Measurements from ENCODE around the gene CLCA4. TPM values are rescaled to one million over a fixed set of nuclear protein-coding genes. Genes with fewer than 3 reads are reported as not detected.
A peak's percentile ranks its signal among the peaks of the same experiment; 100 is the strongest.

The CLCA4 gene
- total RNA-seq, 1 donor: not detected

DNA sequence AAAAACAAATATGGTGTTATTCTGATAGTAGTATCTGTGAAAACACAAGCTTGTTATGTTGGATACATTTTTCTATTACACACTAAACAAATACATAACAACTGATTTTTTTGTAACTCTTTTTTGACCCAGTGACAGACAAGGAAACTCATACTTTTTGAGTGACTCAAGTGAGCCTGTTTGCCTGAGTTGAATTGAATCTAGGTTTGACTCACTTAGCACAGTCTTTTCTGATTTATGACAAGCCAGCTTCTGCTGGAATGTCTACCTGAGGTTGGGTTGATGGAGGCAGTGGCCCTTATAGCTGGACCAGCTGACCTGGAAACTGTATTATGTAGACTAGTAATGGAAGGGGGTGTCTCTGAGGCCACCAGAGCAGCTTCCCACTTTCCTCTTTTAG is 4.2 kb upstream of the CLCA4 start:
- H3K4me3 ChIP-seq (ENCODE audit: low read depth, low read length): no peak overlapping the region
- DNase-seq (ENCODE audit: low read depth): peak; percentile 27
- no peak for TF ChIP-seq CTCF (IDR thresholded peaks at IDR 0.05; ENCODE audit: insufficient read depth, low read length)

GRCh38 chr1:86548839-86549238 is 2.0 kb downstream of the CLCA4 start:
- no peak for TF ChIP-seq CTCF (IDR thresholded peaks at IDR 0.05; ENCODE audit: insufficient read depth, low read length)
- DNase-seq (ENCODE audit: low read depth): no peak

GRCh38 chr1:86551305-86551704 is 4.4 kb downstream of the CLCA4 start:
- no peak for DNase-seq (ENCODE audit: low read depth)
- TF ChIP-seq CTCF (IDR thresholded peaks at IDR 0.05; ENCODE audit: insufficient read depth, low read length): no peak
- H3K4me3 ChIP-seq (ENCODE audit: low read depth, low read length): no peak overlapping the region

More at GRCh38 chr1:86548839-86549238, 2.0 kb downstream of the CLCA4 start:
- H3K4me3 ChIP-seq (ENCODE audit: low read depth, low read length): no peak overlapping the region

DNA sequence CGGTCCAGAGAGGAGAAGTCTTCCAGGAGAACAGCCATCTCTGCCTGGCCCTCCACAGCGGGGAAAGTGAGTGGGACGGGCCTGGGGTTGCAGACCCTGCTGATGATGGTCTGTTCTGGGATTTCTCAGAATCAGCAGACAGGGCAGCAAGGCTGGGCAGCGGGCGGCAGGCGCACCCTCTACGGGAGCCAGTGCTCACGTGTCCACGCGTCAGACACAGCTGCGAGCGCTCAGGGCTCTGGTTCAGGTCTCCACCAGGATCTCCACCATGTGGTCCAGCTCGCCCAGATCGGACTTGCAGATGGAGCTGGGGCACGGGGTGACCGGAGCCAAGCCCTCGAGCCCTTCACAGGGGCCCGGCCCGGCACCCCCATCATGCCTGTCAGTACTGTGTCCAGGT is 5.5 kb downstream of the CLCA4 start:
- TF ChIP-seq CTCF (IDR thresholded peaks at IDR 0.05; ENCODE audit: insufficient read depth, low read length): no peak
- no peak overlapping the region for H3K4me3 ChIP-seq (ENCODE audit: low read depth, low read length)
- DNase-seq (ENCODE audit: low read depth): no peak

GRCh38 chr1:86557739-86558138 is 10.9 kb downstream of the CLCA4 start:
- TF ChIP-seq CTCF (IDR thresholded peaks at IDR 0.05; ENCODE audit: insufficient read depth, low read length): no peak

GRCh38 chr1:86563849-86564248 is 17.0 kb downstream of the CLCA4 start:
- no peak for DNase-seq (ENCODE audit: low read depth)
- H3K4me3 ChIP-seq (ENCODE audit: low read depth, low read length): no peak overlapping the region
- TF ChIP-seq CTCF (IDR thresholded peaks at IDR 0.05; ENCODE audit: insufficient read depth, low read length): no peak

More at GRCh38 chr1:86557739-86558138, 10.9 kb downstream of the CLCA4 start:
- H3K4me3 ChIP-seq (ENCODE audit: low read depth, low read length): no peak overlapping the region
- no peak for DNase-seq (ENCODE audit: low read depth)

DNA sequence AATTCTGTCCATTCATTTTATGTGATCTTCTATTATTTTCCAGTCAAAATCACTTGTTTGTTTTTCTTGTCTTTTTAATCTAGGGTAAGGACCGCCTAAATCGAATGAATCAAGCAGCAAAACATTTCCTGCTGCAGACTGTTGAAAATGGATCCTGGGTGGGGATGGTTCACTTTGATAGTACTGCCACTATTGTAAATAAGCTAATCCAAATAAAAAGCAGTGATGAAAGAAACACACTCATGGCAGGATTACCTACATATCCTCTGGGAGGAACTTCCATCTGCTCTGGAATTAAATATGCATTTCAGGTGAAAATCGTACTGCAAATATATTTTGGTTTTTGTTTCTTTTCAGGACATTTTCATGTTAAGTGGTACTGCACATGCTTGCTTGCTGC is 20.5 kb downstream of the CLCA4 start:
- no peak for TF ChIP-seq CTCF (IDR thresholded peaks at IDR 0.05; ENCODE audit: insufficient read depth, low read length)
- H3K4me3 ChIP-seq (ENCODE audit: low read depth, low read length): no peak overlapping the region
- no peak for DNase-seq (ENCODE audit: low read depth)

Data from fibroblast of the aortic adventitia (primary cell).